DLD1 (cell line): Measurements from ENCODE around the gene PCNX1.
"Not testable (repeated sequence)": the region's sequence is repeated elsewhere in the genome, so short reads cannot be mapped to it uniquely, and the experiment has no call there.

ENCODE experiments used
- in situ Hi-C: cut with HindIII; loops from 2 replicates; pipeline ENCODE4 v1.10.0; 2017; ENCODE audit warnings: low sequenced_read_pairs

The PCNX1 gene

GRCh38 chr14:71117839-71118743 lies 210.8 kb downstream of the PCNX1 start:
- in situ Hi-C loops: no loop called here

- in situ Hi-C loops: no loop called here
Measured at GRCh38 chr14:71119075-71119474, 211.8 kb downstream of the PCNX1 start.

GRCh38 chr14:71119832-71120231 lies 212.6 kb downstream of the PCNX1 start:
- in situ Hi-C loops: no loop called here

- in situ Hi-C loops: no loop called here
Measured at GRCh38 chr14:71121001-71121400, 213.7 kb downstream of the PCNX1 start.

- in situ Hi-C loops: no loop called here
Measured at GRCh38 chr14:71121711-71122110, 214.5 kb downstream of the PCNX1 start.

- in situ Hi-C loops: no loop called here
Measured at GRCh38 chr14:71122866-71123565, 215.8 kb downstream of the PCNX1 start.

GRCh38 chr14:71123579-71124135 lies 216.4 kb downstream of the PCNX1 start:
- in situ Hi-C loops: no loop called here

- in situ Hi-C loops: not testable (repeated sequence)
Measured at GRCh38 chr14:71129716-71130490, 222.6 kb downstream of the PCNX1 start.

- in situ Hi-C loops: no loop called here
Measured at GRCh38 chr14:71130491-71131179, 223.4 kb downstream of the PCNX1 start.

- in situ Hi-C loops: no loop called here
Measured at GRCh38 chr14:71133296-71133695, 226.0 kb downstream of the PCNX1 start.

- in situ Hi-C loops: no loop called here
Measured at GRCh38 chr14:71135496-71135895, 228.2 kb downstream of the PCNX1 start.

GRCh38 chr14:71135911-71136310 lies 228.7 kb downstream of the PCNX1 start:
- in situ Hi-C loops: no loop called here

- in situ Hi-C loops: no loop called here
Measured at GRCh38 chr14:71136386-71137060, 229.3 kb downstream of the PCNX1 start.

GRCh38 chr14:71137536-71138447 lies 230.5 kb downstream of the PCNX1 start:
- in situ Hi-C loops: no loop called here

- in situ Hi-C loops: no loop called here
Measured at GRCh38 chr14:71138448-71139293, 231.4 kb downstream of the PCNX1 start.

- in situ Hi-C loops: no loop called here
Measured at GRCh38 chr14:71139294-71139946, 232.2 kb downstream of the PCNX1 start.

- in situ Hi-C loops: no loop called here
Measured at GRCh38 chr14:71140157-71140556, 232.9 kb downstream of the PCNX1 start.
